PC-9 (cell line): ENCODE measurements around the gene TUBB8B. TPM values are rescaled to one million over a fixed set of nuclear protein-coding genes. Genes with fewer than 3 reads are reported as not detected.

Experiments
- total RNA-seq: library from RNA; stranded (reverse); gene quantifications from 2 replicates; pipeline ENCODE4 v1.2.3, GENCODE V29; 2021

Gene TUBB8B
- total RNA-seq, 1 experiment from 2014 or later: not detected

Other genes with a start within 250 kb of the TUBB8B start
- 66.6 and 83.8 TPM in 2 replicates for gene USP14, start 108.9 kb upstream of the TUBB8B start, total RNA-seq
- gene THOC1, start 218.4 kb upstream of the TUBB8B start, total RNA-seq: 50.8 and 55.6 TPM in 2 replicates